Measurements from ENCODE around the gene CRP.
"Not testable (repeated sequence)": the region's sequence is repeated elsewhere in the genome, so short reads cannot be mapped to it uniquely, and the experiment has no call there.

Gene CRP

GRCh38 chr1:159699246-159699645 lies 15.1 kb downstream of the CRP start:
- DNase-seq = no peak

- no peak for DNase-seq
These were observed 26.9 kb downstream of the CRP start for GRCh38 chr1:159687511-159687910.

GRCh38 chr1:159686599-159687299 lies 27.6 kb downstream of the CRP start:
- no peak for DNase-seq

GRCh38 chr1:159678939-159679338 lies 35.5 kb downstream of the CRP start:
- DNase-seq = no peak

- no peak for DNase-seq
These were observed 39.3 kb downstream of the CRP start for GRCh38 chr1:159675046-159675445.

GRCh38 chr1:159672390-159672789 lies 42.0 kb downstream of the CRP start:
- DNase-seq = not testable (repeated sequence)

- DNase-seq = no peak
These were observed 45.1 kb downstream of the CRP start for GRCh38 chr1:159669338-159669737.

- DNase-seq = no peak
These were observed 45.6 kb downstream of the CRP start for GRCh38 chr1:159668739-159669138.

GRCh38 chr1:159664247-159664646 lies 50.1 kb downstream of the CRP start:
- DNase-seq = no peak

- no peak for DNase-seq
These were observed 50.8 kb downstream of the CRP start for GRCh38 chr1:159663552-159663951.
